ENCODE data around the gene GID4. TPM values are rescaled to one million over a fixed set of nuclear protein-coding genes. Genes with fewer than 3 reads are reported as not detected.

GID4 gene
- total and polyA plus RNA-seq, 2 of the 4 experiments (the other 2 are of a cell fraction), result 3.9 to 5.6 TPM

DNA sequence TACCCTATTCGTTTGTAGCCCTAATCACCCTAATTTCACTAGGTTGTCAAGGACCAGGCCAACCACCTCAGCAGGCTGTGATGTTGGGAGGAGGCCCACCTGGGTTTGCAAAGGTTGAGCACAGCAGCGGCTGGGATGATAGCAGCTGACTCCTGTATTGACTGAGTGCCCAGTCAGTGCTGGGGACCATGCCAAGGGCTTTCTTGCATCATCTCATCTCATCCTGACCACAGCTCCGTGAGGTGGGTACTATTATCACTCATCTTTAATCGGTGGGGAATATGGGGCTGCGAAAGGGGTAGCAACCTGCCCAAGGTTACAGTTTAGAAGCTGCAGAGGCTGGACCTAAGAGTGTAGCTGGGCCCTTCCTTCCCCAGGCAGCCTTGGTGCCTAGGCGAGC lies 11.9 kb upstream of the GID4 start:
- no peak overlapping the region for H4K5ac ChIP-seq (ENCODE audit: low read depth, low read length)
- H4K8ac ChIP-seq (ENCODE audit: low read depth in 2 of 2, low read length in 2 of 2), result no peak overlapping the region
- H3K9me1 ChIP-seq (ENCODE audit: insufficient read depth, low read length), result peaks cover 31% of the 10 kb centered on the region
- H2BK20ac ChIP-seq (ENCODE audit: low read depth, low read length), result no peak overlapping the region
- H4K20me1 ChIP-seq (ENCODE audit: insufficient read depth, low read length), result no peaks in the 10 kb centered on the region; the same call in 1 of the 2 replicates
- no CpG with 5 or more reads among the region's 6 CpGs for WGBS, 2 experiments (ENCODE audit: extremely low coverage in 2 of 2, insufficient read length in 1 of 2)
- H2BK15ac ChIP-seq (ENCODE audit: low read depth, low read length), result no peak overlapping the region
- intact Hi-C loops (cut with micrococcal nuclease), result loop anchor here (5.0 kb wide), 1 partner anchor 35 kb away; no protein-coding TSS in a partner anchor
- no peak overlapping the region for H3K23ac ChIP-seq (ENCODE audit: low read depth, low read length)
- H2BK120ac ChIP-seq (ENCODE audit: low read depth, low read length), result no peak overlapping the region
- H3K27me3 ChIP-seq (ENCODE audit: control insufficient read depth, insufficient read depth, low read length), result no peaks in the 10 kb centered on the region
- no peak overlapping the region for H2AK5ac ChIP-seq (ENCODE audit: low read depth, low read length)
- ChIA-PET POLR2A (ENCODE audit: unreplicated experiment) (no interaction called here), CTCF (no interaction called here)
- H2AFZ ChIP-seq (replicated peaks; ENCODE audit: low read length, poor library complexity), result no peak overlapping the region
- peaks cover 9% of the 10 kb centered on the region; the same call in 1 of the 2 replicates for H3K4me1 ChIP-seq (ENCODE audit: control insufficient read depth, insufficient read depth, low read length)
- H3K14ac ChIP-seq (replicated peaks; ENCODE audit: low read depth, low read length), result no peak overlapping the region
- no peak overlapping the region for H2BK5ac ChIP-seq (ENCODE audit: low read depth, low read length, poor library complexity, severe bottlenecking)
- in situ Hi-C loops (cut with MboI; ENCODE audit: low sequenced_read_pairs), result no loop called here
- H3K56ac ChIP-seq (ENCODE audit: extremely low read depth, insufficient read depth, low read length), result no peak overlapping the region; the same call in 1 of the 2 replicates
- H3K79me1 ChIP-seq (ENCODE audit: low read depth in 1 of 2, low read length in 2 of 2), result peaks cover 10 to 32% of the 10 kb centered on the region in 2 experiments; a peak in 3 of 4 replicates
- no peak for TF ChIP-seq FOS (IDR thresholded peaks at IDR 0.05; ENCODE audit: low read depth, low read length)
- no peak for TF ChIP-seq RFX5 (IDR thresholded peaks at IDR 0.05; ENCODE audit: low read depth, low read length)
- TF ChIP-seq, protein P1, sequence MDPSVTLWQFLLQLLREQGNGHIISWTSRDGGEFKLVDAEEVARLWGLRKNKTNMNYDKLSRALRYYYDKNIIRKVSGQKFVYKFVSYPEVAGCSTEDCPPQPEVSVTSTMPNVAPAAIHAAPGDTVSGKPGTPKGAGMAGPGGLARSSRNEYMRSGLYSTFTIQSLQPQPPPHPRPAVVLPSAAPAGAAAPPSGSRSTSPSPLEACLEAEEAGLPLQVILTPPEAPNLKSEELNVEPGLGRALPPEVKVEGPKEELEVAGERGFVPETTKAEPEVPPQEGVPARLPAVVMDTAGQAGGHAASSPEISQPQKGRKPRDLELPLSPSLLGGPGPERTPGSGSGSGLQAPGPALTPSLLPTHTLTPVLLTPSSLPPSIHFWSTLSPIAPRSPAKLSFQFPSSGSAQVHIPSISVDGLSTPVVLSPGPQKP (IDR thresholded peaks at IDR 0.05; ENCODE audit: borderline replicate concordance, low read depth, low read length), result no peak
- TF ChIP-seq SMC3 (IDR thresholded peaks at IDR 0.05; ENCODE audit: low read depth, low read length), result no peak
- no peak for TF ChIP-seq NFE2L2 (IDR thresholded peaks at IDR 0.05; ENCODE audit: low read depth, low read length)
- TF ChIP-seq, protein P2, sequence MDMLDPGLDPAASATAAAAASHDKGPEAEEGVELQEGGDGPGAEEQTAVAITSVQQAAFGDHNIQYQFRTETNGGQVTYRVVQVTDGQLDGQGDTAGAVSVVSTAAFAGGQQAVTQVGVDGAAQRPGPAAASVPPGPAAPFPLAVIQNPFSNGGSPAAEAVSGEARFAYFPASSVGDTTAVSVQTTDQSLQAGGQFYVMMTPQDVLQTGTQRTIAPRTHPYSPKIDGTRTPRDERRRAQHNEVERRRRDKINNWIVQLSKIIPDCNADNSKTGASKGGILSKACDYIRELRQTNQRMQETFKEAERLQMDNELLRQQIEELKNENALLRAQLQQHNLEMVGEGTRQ (IDR thresholded peaks at IDR 0.05; ENCODE audit: low read depth, low read length), result no peak
- no peak for TF ChIP-seq BHLHE40 (IDR thresholded peaks at IDR 0.05; ENCODE audit: low read depth, low read length)
- TF ChIP-seq CHD1 (IDR thresholded peaks at IDR 0.05; ENCODE audit: low read depth, low read length), result no peak
- TF ChIP-seq CEBPB (IDR thresholded peaks at IDR 0.05; ENCODE audit: low read depth, low read length), result no peak
- no peak for TF ChIP-seq POLR2A (IDR thresholded peaks at IDR 0.05; ENCODE audit: low read depth, low read length)
- no peak overlapping the region for H3K4ac ChIP-seq (ENCODE audit: low read depth, low read length)
- no peak for DNase-seq
- H3K27ac ChIP-seq (ENCODE audit: insufficient read depth, low read length), result no peak overlapping the region
- dilution Hi-C loops (cut with HindIII; ENCODE audit: low sequenced_read_pairs, unreplicated experiment), result no loop called here
- no peak overlapping the region for H3K4me3 ChIP-seq (ENCODE audit: insufficient read depth, low read depth, low read length)
- no TSS peak for BruUV-seq (replicated peaks)
- H3K36me3 ChIP-seq (ENCODE audit: control insufficient read depth, insufficient read depth, low read length), result peaks cover 2% of the 10 kb centered on the region; the same call in 1 of the 2 replicates
- no peak overlapping the region for H4K91ac ChIP-seq (ENCODE audit: insufficient read depth, low read depth, low read length)
- no peak overlapping the region for H3K18ac ChIP-seq (ENCODE audit: low read depth, low read length)
- H3K9ac ChIP-seq (ENCODE audit: low read depth, low read length), result no peak overlapping the region
- ATAC-seq (ENCODE audit: low read depth), result no peak
- H3K9me3 ChIP-seq (ENCODE audit: control insufficient read depth, insufficient read depth, low read length), result no peaks in the 10 kb centered on the region
- H3K4me2 ChIP-seq (ENCODE audit: low read depth, low read length), result no peak overlapping the region
- no peak overlapping the region for H2AK9ac ChIP-seq (replicated peaks; ENCODE audit: low read depth, low read length, poor library complexity)

All from IMR-90 (cell line).